BLaER1 treated with 17β-estradiol and CSF1 and Interleukin-3, amounts not matched to agents 10 nM and 100 nM (cell line): Measurements from ENCODE around the gene PTGDR2.

Source experiments
- H3K27ac ChIP-seq, 11 experiments: shearing (Covaris generic); formaldehyde crosslinking; 2 replicates each; pipeline ENCODE4 v1.8.1; 2022
- H3K27me3 ChIP-seq, 11 experiments: shearing (Covaris generic); formaldehyde crosslinking; 2 replicates each; pipeline ENCODE4 v1.8.1; 2022
- H3K36me3 ChIP-seq, 11 experiments: shearing (Covaris generic); formaldehyde crosslinking; 2 replicates each; pipeline ENCODE4 v1.8.1; 2022
- H3K4me1 ChIP-seq, 10 experiments: shearing (Covaris generic); formaldehyde crosslinking; 2 replicates each; pipeline ENCODE4 v1.8.1; 2022
- H3K4me2 ChIP-seq, 11 experiments: shearing (Covaris generic); formaldehyde crosslinking; 2 replicates each; pipeline ENCODE4 v1.8.1; 2022
- H3K4me3 ChIP-seq, 10 experiments: shearing (Covaris generic); formaldehyde crosslinking; 2 replicates each; pipeline ENCODE4 v1.8.1; 2022
- H3K9ac ChIP-seq, 11 experiments: shearing (Covaris generic); formaldehyde crosslinking; 2 replicates each; pipeline ENCODE4 v1.8.1; 2022
- H3K9me3 ChIP-seq, 11 experiments: shearing (Covaris generic); formaldehyde crosslinking; replicated peaks in 1 of 11; 2 replicates each; pipeline ENCODE4 v1.8.1; 2022
- H4K20me1 ChIP-seq, 11 experiments: shearing (Covaris generic); formaldehyde crosslinking; 2 replicates each; pipeline ENCODE4 v1.8.1; 2022
- Cebpa-rat ChIP-seq, 11 experiments: shearing (Covaris generic); IDR thresholded peaks; 2 replicates each; pipeline ENCODE4 v1.8.1; 2022

Gene PTGDR2

DNA sequence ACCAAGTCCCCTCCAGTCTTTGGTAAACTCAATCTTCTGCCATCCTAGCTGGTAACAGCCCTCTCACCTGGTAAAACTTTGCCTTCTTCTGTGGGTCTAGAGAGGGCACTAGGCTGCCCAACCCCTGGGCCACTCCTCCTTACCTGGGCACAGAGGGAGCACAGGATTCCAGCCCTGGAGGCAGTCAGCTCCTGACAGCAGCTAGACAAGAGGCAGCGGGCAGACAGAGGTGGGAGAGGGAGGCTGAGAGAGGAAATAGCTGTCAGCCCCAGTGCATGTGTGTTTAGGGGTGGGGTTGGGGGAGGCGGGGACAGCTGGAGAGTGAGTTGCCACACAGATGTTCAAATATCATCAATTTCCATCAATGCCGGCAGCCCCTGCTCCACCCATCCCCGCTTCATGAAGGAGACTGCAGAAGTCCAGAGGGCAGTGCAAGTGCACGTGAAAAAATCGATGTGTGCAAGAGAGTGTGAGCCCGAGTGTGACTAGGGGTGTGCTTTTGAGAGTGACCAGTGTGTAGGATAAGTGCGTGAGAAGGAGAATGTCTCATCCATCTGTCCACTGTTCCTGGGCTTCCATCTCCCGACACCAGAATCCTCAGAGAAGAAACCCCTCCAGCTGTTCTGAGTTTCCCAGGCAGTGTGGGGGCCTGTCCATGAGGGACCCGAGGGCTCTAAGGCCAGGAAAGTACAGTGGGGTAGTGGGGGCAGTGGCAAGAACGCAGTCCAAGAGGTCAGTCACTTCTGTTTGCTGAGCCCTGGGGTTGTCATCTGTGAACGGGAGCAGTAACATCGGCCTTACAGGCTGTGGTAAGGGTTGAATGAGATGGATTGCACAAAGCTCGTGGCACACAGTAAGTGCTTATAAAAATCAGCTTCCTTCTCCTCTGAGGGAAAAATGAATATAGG is at the start of gene PTGDR2:
Gene PTGDR2, minus strand, starts transcription at position 225 of the 908 bp plus-strand sequence. CDS start 2,228 bp downstream, outside the sequence.
- Histone ChIP-seq H3K9ac (peak within 1 kb of the TSS in 9 of 11 experiments; percentile 10 to 69 (median 50); a peak in 14 of 22 replicates), H3K4me3 (0 out of 20 replicates have a peak within 1 kb of the TSS, but pooled peaks of 1 of the 10 experiments have one; percentile 3), H3K36me3 (peaks cover 22 to 28% (median 26%) of the 10 kb centered on the region in 11 experiments), H3K4me2 (peak within 1 kb of the TSS; percentile 55 to 87 (median 79)), H3K9me3 (peaks cover 0 to 12% (median 5%) of the 10 kb centered on the region in 11 experiments; a peak in 6 of 22 replicates), H4K20me1 (peaks cover 0 to 18% (median 0%) of the 10 kb centered on the region in 11 experiments; a peak in 5 of 22 replicates), H3K4me1 (peaks cover 69 to 82% (median 81%) of the 10 kb centered on the region in 10 experiments), H3K27ac (peak within 1 kb of the TSS in 8 of 11 experiments; percentile 10 to 61 (median 38); a peak in 10 of 22 replicates), H3K27me3 (no peaks in the 10 kb centered on the region)
- no peak for TF ChIP-seq Cebpa-rat (IDR thresholded peaks at IDR 0.05)

DNA sequence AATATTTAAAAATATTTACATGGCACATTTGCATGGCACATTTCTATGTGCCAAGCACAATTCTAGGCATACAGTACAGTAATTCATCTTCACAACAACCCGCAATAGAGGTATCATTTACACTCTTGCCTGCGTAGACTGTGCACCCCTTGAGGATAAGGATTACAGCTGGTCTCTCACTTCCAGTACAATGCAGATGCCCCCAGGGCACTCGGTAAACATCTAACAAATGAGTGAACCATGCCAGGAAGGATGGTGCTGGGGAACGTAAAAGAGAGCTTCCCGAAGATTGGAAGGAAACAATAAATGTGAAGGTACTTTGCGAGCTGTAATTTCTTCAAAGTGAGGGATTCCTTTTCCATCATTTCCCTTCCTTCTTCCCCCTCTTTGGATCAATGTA is 49.3 kb upstream of the PTGDR2 start:
- Histone ChIP-seq H4K20me1 (peaks cover 19 to 61% (median 59%) of the 10 kb centered on the region in 11 experiments; a peak in 21 of 22 replicates), H3K27ac (peak overlapping the region in 10 of 11 experiments; percentile 84 to 98 (median 95); a peak in 19 of 22 replicates), H3K4me3 (peak overlapping the region; percentile 85 to 98 (median 92)), H3K36me3 (peaks cover 37 to 51% (median 45%) of the 10 kb centered on the region in 11 experiments), H3K4me1 (peaks cover 29 to 54% (median 37%) of the 10 kb centered on the region in 10 experiments), H3K9me3 (peaks cover 8 to 15% (median 11%) of the 10 kb centered on the region in 11 experiments; a peak in 20 of 22 replicates), H3K27me3 (no peaks in the 10 kb centered on the region), H3K4me2 (peak overlapping the region; percentile 88 to 99 (median 94)), H3K9ac (peak overlapping the region; percentile 92 to 98 (median 96))
- TF ChIP-seq Cebpa-rat (IDR thresholded peaks at IDR 0.05), result no peak

DNA sequence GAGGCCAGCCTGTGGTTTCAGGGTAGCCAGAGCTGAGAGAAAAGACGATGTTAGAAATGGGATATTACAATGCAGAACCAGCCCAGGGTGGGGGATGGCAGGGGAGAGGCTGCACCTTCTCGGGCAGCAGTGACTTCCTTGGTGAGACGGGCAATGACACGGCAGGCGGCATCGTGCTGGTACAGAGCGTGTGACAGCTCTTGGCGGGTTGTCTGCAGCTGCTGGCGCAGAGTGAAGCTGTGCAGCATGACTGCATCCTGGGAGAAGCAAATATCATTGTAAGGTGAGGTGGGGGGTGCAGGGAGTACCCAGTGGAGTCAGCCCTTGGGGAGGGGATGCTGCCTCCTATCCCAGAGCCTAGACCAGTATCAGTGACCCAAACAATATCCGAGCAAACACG is 46.9 kb upstream of the PTGDR2 start:
- Histone ChIP-seq H3K27me3 (no peaks in the 10 kb centered on the region), H3K4me2 (no peak overlapping the region), H3K27ac (no peak overlapping the region), H3K36me3 (peaks cover 60 to 75% (median 69%) of the 10 kb centered on the region in 11 experiments), H3K4me1 (peaks cover 22 to 31% (median 28%) of the 10 kb centered on the region in 10 experiments), H3K4me3 (no peak overlapping the region), H4K20me1 (peaks cover 19 to 85% (median 81%) of the 10 kb centered on the region in 11 experiments; a peak in 21 of 22 replicates), H3K9me3 (no peaks in the 10 kb centered on the region), H3K9ac (peak overlapping the region in 3 of 11 experiments; percentile 7 to 23 (median 21); a peak in 2 of 22 replicates)
- TF ChIP-seq Cebpa-rat (IDR thresholded peaks at IDR 0.05), result no peak

DNA sequence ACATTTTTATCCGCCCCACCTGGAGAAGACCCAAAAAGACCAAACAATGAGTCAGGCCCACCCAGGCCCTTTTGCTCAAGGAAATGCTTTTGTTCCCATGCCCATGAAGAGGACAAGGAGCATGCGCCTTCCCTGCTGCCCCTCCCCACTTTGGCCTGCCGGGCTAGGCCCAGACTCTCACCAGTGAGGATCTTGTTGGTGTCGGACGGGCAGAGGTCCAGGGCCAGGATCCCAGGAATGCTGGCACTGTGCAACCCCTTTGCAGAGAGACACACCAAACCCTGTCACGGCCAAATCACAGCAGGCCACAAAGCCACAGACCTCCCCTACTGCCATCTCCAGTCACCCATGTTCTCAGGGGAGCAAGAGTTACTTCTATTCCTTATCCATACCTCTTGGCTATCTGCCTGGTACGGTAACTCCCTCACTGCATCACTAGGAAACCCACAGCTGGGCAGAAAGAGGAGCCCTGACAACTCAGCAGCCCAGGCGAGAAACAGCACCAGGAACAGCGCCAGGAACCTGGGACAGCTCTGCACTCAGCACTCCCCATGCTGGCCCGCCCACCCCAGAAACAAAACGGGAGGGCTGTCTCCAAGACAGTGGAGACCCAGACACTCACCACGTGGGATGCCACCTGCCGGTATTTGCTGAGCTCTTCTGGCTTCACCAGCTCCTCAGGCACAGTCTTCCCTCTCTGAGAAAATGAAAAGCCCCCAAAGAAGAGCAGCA is 45.1 kb upstream of the PTGDR2 start:
- Histone ChIP-seq H3K4me3 (no peak overlapping the region), H3K27me3 (no peaks in the 10 kb centered on the region), H3K9ac (peak overlapping the region in 4 of 11 experiments; percentile 2 to 18 (median 12); a peak in 3 of 22 replicates), H3K27ac (no peak overlapping the region), H3K36me3 (peaks cover 78 to 92% (median 87%) of the 10 kb centered on the region in 11 experiments), H3K4me1 (peaks cover 15 to 26% (median 21%) of the 10 kb centered on the region in 10 experiments), H3K4me2 (no peak overlapping the region), H4K20me1 (peaks cover 19 to 92% (median 77%) of the 10 kb centered on the region in 11 experiments; a peak in 21 of 22 replicates), H3K9me3 (no peaks in the 10 kb centered on the region)
- TF ChIP-seq Cebpa-rat (IDR thresholded peaks at IDR 0.05), result no peak

DNA sequence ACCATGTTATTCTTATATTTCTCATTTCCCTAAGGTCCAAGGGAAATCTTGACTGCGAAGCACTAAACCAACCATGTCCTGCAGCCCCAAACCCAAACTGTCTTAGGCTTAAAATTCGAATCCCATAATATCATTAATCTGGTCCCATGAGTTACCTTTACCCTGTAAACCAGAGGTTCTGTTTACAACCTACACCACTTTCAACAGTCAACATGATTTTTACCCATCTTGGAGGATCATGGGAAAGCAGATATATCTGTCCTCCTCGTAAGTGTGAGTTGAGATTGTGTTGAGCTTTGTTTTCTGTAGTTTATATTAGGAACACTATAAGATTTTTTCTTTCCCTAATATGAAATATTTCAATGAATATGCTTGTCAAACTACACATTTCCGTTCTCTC is 44.2 kb upstream of the PTGDR2 start:
- Histone ChIP-seq H3K36me3 (peaks cover 86 to 100% (median 96%) of the 10 kb centered on the region in 11 experiments), H3K27me3 (no peaks in the 10 kb centered on the region), H3K27ac (no peak overlapping the region), H4K20me1 (peaks cover 19 to 91% (median 68%) of the 10 kb centered on the region in 11 experiments; a peak in 21 of 22 replicates), H3K9ac (peak overlapping the region in 2 of 11 experiments; percentile 2 to 14; a peak in 1 of 22 replicates), H3K4me1 (peaks cover 10 to 27% (median 16%) of the 10 kb centered on the region in 10 experiments), H3K4me2 (no peak overlapping the region), H3K9me3 (no peaks in the 10 kb centered on the region), H3K4me3 (no peak overlapping the region)
- no peak for TF ChIP-seq Cebpa-rat (IDR thresholded peaks at IDR 0.05)

DNA sequence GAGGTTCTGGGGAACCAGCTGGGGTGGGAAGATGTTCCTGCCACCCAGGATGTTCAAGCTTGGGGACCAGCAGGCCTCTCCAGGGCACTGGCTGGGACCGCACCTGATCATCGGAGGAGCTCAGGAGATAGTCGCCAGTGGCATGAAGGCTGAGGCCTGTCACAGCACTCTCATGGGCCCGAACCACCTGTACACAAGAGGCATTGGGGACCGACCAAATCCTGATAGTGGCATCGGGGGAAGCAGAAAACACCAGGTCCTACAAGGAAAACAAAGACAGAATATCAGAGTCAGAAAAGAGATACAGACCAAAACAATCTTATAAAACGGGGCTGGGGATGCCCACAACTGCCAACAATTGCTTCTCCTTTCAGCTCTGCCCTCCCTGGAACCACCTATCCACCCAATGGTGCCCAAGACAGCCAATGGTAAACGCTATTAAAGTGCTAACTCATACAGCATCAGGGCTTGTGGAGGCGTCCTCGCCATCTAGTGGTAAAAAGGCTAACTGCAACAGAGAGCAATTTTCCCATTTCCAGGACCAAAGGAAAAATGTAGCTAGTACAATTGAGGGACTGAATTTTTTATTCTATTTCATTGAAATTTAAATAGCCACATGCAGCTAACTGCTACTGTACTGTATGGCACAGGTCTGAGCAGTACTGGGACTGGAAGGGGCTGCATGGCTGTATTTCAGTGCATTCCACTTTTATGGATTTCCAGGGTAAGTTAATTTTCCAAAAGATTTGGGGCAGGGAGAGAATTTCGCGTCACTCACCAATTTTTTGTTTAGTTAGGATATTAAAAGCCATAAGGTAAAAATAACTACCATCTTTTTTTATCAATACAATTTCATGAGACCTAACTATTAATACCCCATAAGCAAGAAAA is 43.5 kb upstream of the PTGDR2 start:
- Histone ChIP-seq H4K20me1 (peaks cover 17 to 89% (median 62%) of the 10 kb centered on the region in 11 experiments; a peak in 21 of 22 replicates), H3K4me3 (no peak overlapping the region), H3K9me3 (no peaks in the 10 kb centered on the region), H3K36me3 (peaks cover 93 to 100% (median 99%) of the 10 kb centered on the region in 11 experiments), H3K27ac (peak overlapping the region in 9 of 11 experiments; percentile 4 to 75 (median 53); a peak in 17 of 22 replicates), H3K4me2 (no peak overlapping the region), H3K4me1 (peaks cover 4 to 20% (median 9%) of the 10 kb centered on the region in 10 experiments), H3K9ac (peak overlapping the region in 4 of 11 experiments; percentile 2 to 45 (median 6); a peak in 2 of 22 replicates), H3K27me3 (no peaks in the 10 kb centered on the region)
- TF ChIP-seq Cebpa-rat (IDR thresholded peaks at IDR 0.05), result no peak

DNA sequence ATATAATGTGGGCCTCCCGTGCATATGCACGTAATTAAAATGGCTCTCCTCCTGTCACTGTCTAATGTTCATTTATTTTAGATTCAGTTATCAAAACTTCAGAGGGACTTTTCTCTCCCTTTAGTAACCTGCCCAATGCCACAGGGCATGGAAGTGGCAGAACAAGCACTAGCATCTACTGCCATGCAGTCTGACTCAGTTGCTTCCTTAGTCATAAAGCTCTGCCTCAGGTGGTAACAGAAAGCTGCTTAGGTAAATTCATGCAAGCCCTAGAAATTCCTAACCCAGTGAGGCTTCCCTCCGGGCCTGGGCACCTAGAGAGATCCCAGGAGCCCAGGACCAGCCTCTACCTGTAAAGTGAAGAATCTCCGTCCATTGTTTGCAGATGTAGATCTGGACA is 41.7 kb upstream of the PTGDR2 start:
- Histone ChIP-seq H4K20me1 (peaks cover 0 to 86% (median 49%) of the 10 kb centered on the region in 11 experiments; a peak in 21 of 22 replicates), H3K9me3 (no peaks in the 10 kb centered on the region), H3K4me2 (no peak overlapping the region), H3K9ac (no peak overlapping the region), H3K4me3 (no peak overlapping the region), H3K4me1 (peaks cover 0 to 15% (median 2%) of the 10 kb centered on the region in 10 experiments; a peak in 5 of 20 replicates), H3K27ac (no peak overlapping the region), H3K36me3 (peaks cover 89 to 100% (median 100%) of the 10 kb centered on the region in 11 experiments), H3K27me3 (no peaks in the 10 kb centered on the region)
- TF ChIP-seq Cebpa-rat (IDR thresholded peaks at IDR 0.05), result no peak
